Fibroblast of mammary gland (primary cell): ENCODE results near the gene GTSE1.

Experiments
- DNase-seq: peaks from one replicate; pipeline ENCODE4 v3.0.0-alpha.2; 2010; ENCODE audit warnings: low read depth
- H3K4me3 ChIP-seq: 2 replicates; pipeline ENCODE4 v1.5.1; 2011; ENCODE audit warnings: low read depth, mild to moderate bottlenecking, low read length, moderate library complexity; ENCODE audit not compliant: control insufficient read depth
- CTCF ChIP-seq: conservative IDR thresholded peaks from 2 replicates; pipeline ENCODE4 v1.5.1; 2011; ENCODE audit warnings: low read depth, low read length, inconsistent platforms; ENCODE audit not compliant: control insufficient read depth, insufficient read depth

Gene GTSE1

GRCh38 chr22:46376111-46376510 lies 79.4 kb downstream of the GTSE1 start:
- TF ChIP-seq CTCF, result no peak
- no peak for DNase-seq
- H3K4me3 ChIP-seq, result no peak overlapping the region

GRCh38 chr22:46376908-46377524 lies 80.3 kb downstream of the GTSE1 start:
- no peak overlapping the region for H3K4me3 ChIP-seq
- DNase-seq, result no peak
- no peak for TF ChIP-seq CTCF

- TF ChIP-seq CTCF, result no peak
- DNase-seq, result no peak
Measured at GRCh38 chr22:46377525-46378425, 81.1 kb downstream of the GTSE1 start.

GRCh38 chr22:46378426-46379065 lies 81.9 kb downstream of the GTSE1 start:
- TF ChIP-seq CTCF, result no peak
- no peak overlapping the region for H3K4me3 ChIP-seq
- DNase-seq, result no peak

More at GRCh38 chr22:46377525-46378425, 81.1 kb downstream of the GTSE1 start:
- no peak overlapping the region for H3K4me3 ChIP-seq

GRCh38 chr22:46379066-46379930 lies 82.6 kb downstream of the GTSE1 start:
- TF ChIP-seq CTCF, result no peak
- no peak for DNase-seq
- H3K4me3 ChIP-seq, result no peak overlapping the region

- TF ChIP-seq CTCF, result no peak
- DNase-seq, result no peak
- no peak overlapping the region for H3K4me3 ChIP-seq
Measured at GRCh38 chr22:46380069-46380468, 83.4 kb downstream of the GTSE1 start.
